CD4-positive, alpha-beta T cell treated with Interleukin-4 for 1 hour (primary cell): ENCODE data around the gene SCLT1.

ENCODE experiments used
- DNase-seq, 2 donors: peaks; one replicate each; pipeline ENCODE4 v3.0.0-alpha.2; 2020 to 2022

The SCLT1 gene

GRCh38 chr4:128835498-128836222, 257.7 kb downstream of the SCLT1 start:
- no peak for DNase-seq
